Suprapubic skin (tissue), 3 donors: ENCODE data around the gene EMP3.

ENCODE experiments used
- POLR2AphosphoS5 ChIP-seq, 3 donors: sonication (generic); formaldehyde crosslinking; IDR thresholded peaks; one replicate each; pipeline ENCODE4 v1.6.1; 2017; ENCODE audit warnings: antibody characterized with exemption in 3 of 3
- TF ChIP-seq, protein P1 (sequence below), 2 donors: fragments of 200-600 bp in 1 of 2; fragments of 450-650 bp in 1 of 2; sonication (generic) in 1 of 2; IDR thresholded peaks; one replicate each; pipeline ENCODE4 v1.5.1; 2016 to 2019; ENCODE audit warnings: antibody characterized with exemption in 2 of 2, mild to moderate bottlenecking in 1 of 2, moderate library complexity in 1 of 2

DNA sequence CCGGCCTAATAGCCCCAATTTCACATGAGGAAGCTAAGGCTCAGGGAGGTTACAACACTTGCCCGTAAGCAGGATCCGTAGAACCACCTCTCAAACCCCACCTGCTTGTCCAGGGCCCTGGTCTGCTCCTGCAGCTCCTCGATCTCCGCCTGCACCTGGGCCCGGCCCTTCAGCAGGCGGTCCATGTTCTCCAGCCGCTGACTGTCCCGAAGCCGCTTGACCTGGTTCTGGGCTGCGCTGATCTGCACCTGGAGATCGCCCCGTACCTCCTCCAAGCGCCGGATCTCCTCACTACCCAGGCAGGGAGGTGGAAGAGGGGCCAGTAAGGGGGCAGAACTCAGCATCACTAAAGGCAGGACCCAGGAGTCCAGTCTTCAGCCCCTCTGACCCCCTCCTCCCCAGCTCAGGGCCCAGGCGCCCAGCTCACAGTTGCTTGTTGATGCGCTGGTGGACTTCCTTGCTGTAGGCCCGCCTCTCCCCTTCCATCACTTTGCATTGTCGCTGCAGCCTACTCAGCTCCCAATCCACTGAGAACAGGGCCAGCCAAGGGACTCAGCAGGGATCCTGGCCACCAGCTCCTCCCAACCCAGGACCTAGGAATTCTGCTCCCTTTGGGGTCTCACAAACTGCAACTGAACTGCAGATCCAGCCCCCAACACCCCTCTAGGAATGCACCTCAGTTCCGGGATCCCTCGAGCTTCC lies 6.9 kb upstream of the EMP3 start:
- TF ChIP-seq, protein P1, sequence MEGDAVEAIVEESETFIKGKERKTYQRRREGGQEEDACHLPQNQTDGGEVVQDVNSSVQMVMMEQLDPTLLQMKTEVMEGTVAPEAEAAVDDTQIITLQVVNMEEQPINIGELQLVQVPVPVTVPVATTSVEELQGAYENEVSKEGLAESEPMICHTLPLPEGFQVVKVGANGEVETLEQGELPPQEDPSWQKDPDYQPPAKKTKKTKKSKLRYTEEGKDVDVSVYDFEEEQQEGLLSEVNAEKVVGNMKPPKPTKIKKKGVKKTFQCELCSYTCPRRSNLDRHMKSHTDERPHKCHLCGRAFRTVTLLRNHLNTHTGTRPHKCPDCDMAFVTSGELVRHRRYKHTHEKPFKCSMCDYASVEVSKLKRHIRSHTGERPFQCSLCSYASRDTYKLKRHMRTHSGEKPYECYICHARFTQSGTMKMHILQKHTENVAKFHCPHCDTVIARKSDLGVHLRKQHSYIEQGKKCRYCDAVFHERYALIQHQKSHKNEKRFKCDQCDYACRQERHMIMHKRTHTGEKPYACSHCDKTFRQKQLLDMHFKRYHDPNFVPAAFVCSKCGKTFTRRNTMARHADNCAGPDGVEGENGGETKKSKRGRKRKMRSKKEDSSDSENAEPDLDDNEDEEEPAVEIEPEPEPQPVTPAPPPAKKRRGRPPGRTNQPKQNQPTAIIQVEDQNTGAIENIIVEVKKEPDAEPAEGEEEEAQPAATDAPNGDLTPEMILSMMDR (IDR thresholded peaks at IDR 0.05), result no peak
- TF ChIP-seq POLR2AphosphoS5 (IDR thresholded peaks at IDR 0.05), result no peak
